WERI-Rb-1 (cell line): ENCODE measurements around the gene WDTC1.

Experiments
- DNase-seq: peaks from one replicate; pipeline ENCODE4 v3.0.0-alpha.2; 2020
- H3K27ac ChIP-seq: fragments of 250-450 bp; sonication (Bioruptor Pico); 2 replicates; pipeline ENCODE4 v1.5.1; 2020; ENCODE audit warnings: mild to moderate bottlenecking, moderate library complexity
- H3K27me3 ChIP-seq: fragments of 250-450 bp; sonication (Bioruptor Pico); 2 replicates; pipeline ENCODE4 v1.5.1; 2021; ENCODE audit warnings: mild to moderate bottlenecking, low read depth, moderate library complexity; ENCODE audit not compliant: insufficient read depth, severe bottlenecking
- H3K36me3 ChIP-seq: fragments of 250-450 bp; sonication (Bioruptor Pico); 2 replicates; pipeline ENCODE4 v1.5.1; 2020; ENCODE audit warnings: mild to moderate bottlenecking, moderate library complexity
- H3K4me3 ChIP-seq: 2 replicates; pipeline ENCODE4 v1.5.1; 2011; ENCODE audit warnings: low read depth, mild to moderate bottlenecking, control low read depth, low read length
- H3K9me3 ChIP-seq: fragments of 250-450 bp; sonication (Bioruptor Pico); 2 replicates; pipeline ENCODE4 v1.5.1; 2021; ENCODE audit warnings: mild to moderate bottlenecking, moderate library complexity; ENCODE audit not compliant: severe bottlenecking
- TF ChIP-seq, protein P1 (sequence below): IDR thresholded peaks from 2 replicates; pipeline ENCODE4 v1.5.1; 2011; ENCODE audit warnings: low read depth, mild to moderate bottlenecking, control low read depth, inconsistent platforms, low read length

WDTC1 gene

DNA sequence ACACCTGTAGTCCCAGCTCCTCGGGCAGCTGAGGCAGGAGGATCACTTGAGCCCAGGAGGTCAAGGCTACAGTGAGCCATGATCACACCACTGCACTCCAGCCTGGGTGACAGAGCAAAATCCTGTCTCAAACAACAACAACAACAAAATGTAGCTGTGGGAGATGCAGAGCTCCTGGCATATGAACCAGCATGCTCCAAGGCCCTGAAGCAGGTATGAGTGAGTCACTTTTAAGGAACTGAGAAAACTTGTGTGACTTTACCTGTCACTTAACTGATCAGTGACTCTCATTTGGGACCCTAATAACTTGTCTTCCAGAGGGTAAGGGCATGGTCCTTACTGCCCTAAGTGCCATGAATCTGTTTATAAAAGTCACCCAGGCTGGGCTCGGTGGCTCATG is 68.2 kb downstream of the WDTC1 start:
- H3K27ac ChIP-seq: no peak overlapping the region
- no peaks in the 10 kb centered on the region for H3K9me3 ChIP-seq
- H3K27me3 ChIP-seq: no peaks in the 10 kb centered on the region
- no peak overlapping the region for H3K4me3 ChIP-seq
- DNase-seq: no peak
- peaks cover 64% of the 10 kb centered on the region for H3K36me3 ChIP-seq
- TF ChIP-seq, protein P1, sequence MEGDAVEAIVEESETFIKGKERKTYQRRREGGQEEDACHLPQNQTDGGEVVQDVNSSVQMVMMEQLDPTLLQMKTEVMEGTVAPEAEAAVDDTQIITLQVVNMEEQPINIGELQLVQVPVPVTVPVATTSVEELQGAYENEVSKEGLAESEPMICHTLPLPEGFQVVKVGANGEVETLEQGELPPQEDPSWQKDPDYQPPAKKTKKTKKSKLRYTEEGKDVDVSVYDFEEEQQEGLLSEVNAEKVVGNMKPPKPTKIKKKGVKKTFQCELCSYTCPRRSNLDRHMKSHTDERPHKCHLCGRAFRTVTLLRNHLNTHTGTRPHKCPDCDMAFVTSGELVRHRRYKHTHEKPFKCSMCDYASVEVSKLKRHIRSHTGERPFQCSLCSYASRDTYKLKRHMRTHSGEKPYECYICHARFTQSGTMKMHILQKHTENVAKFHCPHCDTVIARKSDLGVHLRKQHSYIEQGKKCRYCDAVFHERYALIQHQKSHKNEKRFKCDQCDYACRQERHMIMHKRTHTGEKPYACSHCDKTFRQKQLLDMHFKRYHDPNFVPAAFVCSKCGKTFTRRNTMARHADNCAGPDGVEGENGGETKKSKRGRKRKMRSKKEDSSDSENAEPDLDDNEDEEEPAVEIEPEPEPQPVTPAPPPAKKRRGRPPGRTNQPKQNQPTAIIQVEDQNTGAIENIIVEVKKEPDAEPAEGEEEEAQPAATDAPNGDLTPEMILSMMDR: no peak

GRCh38 chr1:27303509-27303908 is 69.1 kb downstream of the WDTC1 start:
- no peak overlapping the region for H3K4me3 ChIP-seq
- H3K27me3 ChIP-seq: no peaks in the 10 kb centered on the region
- no peaks in the 10 kb centered on the region for H3K9me3 ChIP-seq
- H3K27ac ChIP-seq: no peak overlapping the region
- H3K36me3 ChIP-seq: peaks cover 55% of the 10 kb centered on the region
- TF ChIP-seq, protein P1: no peak
- no peak for DNase-seq

- Histone ChIP-seq H3K9me3 (no peaks in the 10 kb centered on the region), H3K36me3 (peaks cover 36% of the 10 kb centered on the region), H3K27me3 (no peaks in the 10 kb centered on the region), H3K4me3 (no peak overlapping the region), H3K27ac (no peak overlapping the region)
- DNase-seq: no peak
- TF ChIP-seq, protein P1: no peak
These were observed 71.6 kb downstream of the WDTC1 start for GRCh38 chr1:27306071-27306470.

DNA sequence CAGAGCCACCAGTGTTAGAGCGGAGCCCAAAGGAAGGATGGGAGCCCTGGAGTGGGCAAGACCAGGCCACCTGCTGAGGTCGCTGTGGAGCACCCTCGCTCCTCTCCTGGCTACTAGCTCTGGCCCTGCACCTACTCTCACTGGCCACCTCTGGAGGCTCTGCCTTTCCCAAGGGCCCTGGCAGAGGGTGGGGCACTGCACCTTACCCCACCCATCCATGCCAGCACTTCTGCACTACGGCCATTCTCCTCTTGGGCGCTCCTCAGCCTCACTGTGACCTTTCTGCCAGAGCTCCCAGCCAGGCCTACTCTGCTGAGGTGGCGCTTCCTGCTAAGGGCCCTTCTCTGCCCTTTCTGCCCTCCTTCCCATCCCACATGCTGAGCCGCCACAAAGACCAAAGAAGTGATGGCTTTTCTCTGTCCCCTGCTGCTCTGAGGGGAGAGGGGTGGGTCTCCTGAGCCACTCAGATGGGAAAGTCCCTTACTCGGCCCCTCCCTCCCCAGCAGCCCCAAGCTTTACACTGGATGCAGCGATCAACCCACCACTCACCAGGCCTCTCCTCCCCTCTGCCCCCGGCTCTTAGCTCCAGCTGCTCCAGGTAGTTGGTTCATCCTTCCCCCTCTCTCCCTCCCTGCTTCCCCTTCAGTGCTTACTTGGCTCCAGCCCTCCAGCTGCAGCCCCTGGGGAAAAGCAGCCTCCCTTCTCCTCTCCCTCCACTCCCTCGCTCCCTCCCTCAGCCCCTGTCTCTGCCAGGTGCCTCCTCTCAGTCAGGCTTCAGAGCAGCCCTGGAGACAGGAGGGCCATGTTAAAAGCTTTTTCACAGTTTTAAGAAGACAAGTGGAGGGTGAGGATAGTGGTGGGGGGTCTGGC is 72.7 kb downstream of the WDTC1 start:
- TF ChIP-seq, protein P1: peak; percentile 84
- Histone ChIP-seq H3K9me3 (no peaks in the 10 kb centered on the region), H3K27ac (peak overlapping the region; percentile 76), H3K27me3 (no peaks in the 10 kb centered on the region), H3K36me3 (peaks cover 26% of the 10 kb centered on the region), H3K4me3 (no peak overlapping the region)
- DNase-seq: peak; percentile 67

GRCh38 chr1:27307874-27308598 is 73.6 kb downstream of the WDTC1 start:
- Histone ChIP-seq H3K9me3 (no peaks in the 10 kb centered on the region), H3K36me3 (peaks cover 18% of the 10 kb centered on the region), H3K4me3 (no peak overlapping the region), H3K27ac (peak overlapping the region; percentile 76), H3K27me3 (no peaks in the 10 kb centered on the region)
- DNase-seq: peak; percentile 46
- TF ChIP-seq, protein P1: no peak
